Left ventricle myocardium inferior (tissue), 1 donor: ENCODE data around the gene LILRB3. TPM values are rescaled to one million over a fixed set of nuclear protein-coding genes. Genes with fewer than 3 reads are reported as not detected.
"Not testable (repeated sequence)": the region's sequence is repeated elsewhere in the genome, so short reads cannot be mapped to it uniquely, and the experiment has no call there.

Experiments
- DNase-seq: peaks from one replicate; pipeline ENCODE4 v3.0.0-alpha.2; 2020
- H3K27ac ChIP-seq: fragments of 200-600 bp; replicated peaks from 2 replicates; pipeline ENCODE4 v1.8.0; 2021
- H3K27me3 ChIP-seq: fragments of 200-600 bp; 2 replicates; pipeline ENCODE4 v1.8.0; 2021; ENCODE audit warnings: low read depth
- H3K36me3 ChIP-seq: fragments of 200-600 bp; 2 replicates; pipeline ENCODE4 v1.8.0; 2021
- H3K4me1 ChIP-seq: fragments of 200-600 bp; 2 replicates; pipeline ENCODE4 v1.8.0; 2021
- H3K4me3 ChIP-seq: fragments of 200-600 bp; 2 replicates; pipeline ENCODE4 v1.8.0; 2021; ENCODE audit warnings: mild to moderate bottlenecking, moderate library complexity
- H3K9me3 ChIP-seq: fragments of 200-600 bp; replicated peaks from 2 replicates; pipeline ENCODE4 v1.8.0; 2021
- CTCF ChIP-seq: fragments of 200-600 bp; IDR thresholded peaks from 2 replicates; pipeline ENCODE4 v1.8.0; 2021; ENCODE audit warnings: antibody characterized with exemption, mild to moderate bottlenecking, borderline replicate concordance
- intact Hi-C: fragments of 100-400 bp; cut with micrococcal nuclease; formaldehyde crosslinking; loops from one replicate; pipeline ENCODE4 v1.11.0; 2022
- total RNA-seq: library from RNA; stranded (reverse); fragmentation: NEBNext Ultra II Directional; extraction: Animal tissue kit (Norgen Biotek cat#: 25700); gene quantifications from one replicate; pipeline ENCODE4 v1.2.1, GENCODE V29; 2021
- donor health status: DM: no; HTN: yes; CAD: no; lungs with severe emphysema.

Gene LILRB3
- total RNA-seq, 1 donor from 2014 or later: 4.7 TPM

- TF ChIP-seq CTCF: no peak
- H3K9me3 ChIP-seq: no peaks in the 10 kb centered on the region
- H3K36me3 ChIP-seq: peaks cover 35% of the 10 kb centered on the region
- intact Hi-C loops: no loop called here
- H3K27me3 ChIP-seq: no peaks in the 10 kb centered on the region
- peak; percentile 80 for DNase-seq
- H3K27ac ChIP-seq: peak overlapping the region; percentile 79
- H3K4me3 ChIP-seq: no peak overlapping the region
- peaks cover 64% of the 10 kb centered on the region for H3K4me1 ChIP-seq
Observed at GRCh38 chr19:54209811-54210494, 12.9 kb downstream of the LILRB3 start.

- intact Hi-C loops: no loop called here
- TF ChIP-seq CTCF: no peak
- Histone ChIP-seq H3K27me3 (no peaks in the 10 kb centered on the region), H3K27ac (peak overlapping the region; percentile 79), H3K36me3 (peaks cover 42% of the 10 kb centered on the region), H3K4me3 (no peak overlapping the region), H3K9me3 (no peaks in the 10 kb centered on the region), H3K4me1 (peaks cover 72% of the 10 kb centered on the region)
- no peak for DNase-seq
Observed at GRCh38 chr19:54209058-54209810, 13.6 kb downstream of the LILRB3 start.

GRCh38 chr19:54208784-54209057 is 14.1 kb downstream of the LILRB3 start:
- no peak for TF ChIP-seq CTCF
- H3K4me1 ChIP-seq: peaks cover 77% of the 10 kb centered on the region
- no peaks in the 10 kb centered on the region for H3K9me3 ChIP-seq
- no peak overlapping the region for H3K4me3 ChIP-seq
- H3K27ac ChIP-seq: peak overlapping the region; percentile 79
- intact Hi-C loops: no loop called here
- no peak for DNase-seq
- H3K36me3 ChIP-seq: peaks cover 47% of the 10 kb centered on the region
- no peaks in the 10 kb centered on the region for H3K27me3 ChIP-seq

DNA sequence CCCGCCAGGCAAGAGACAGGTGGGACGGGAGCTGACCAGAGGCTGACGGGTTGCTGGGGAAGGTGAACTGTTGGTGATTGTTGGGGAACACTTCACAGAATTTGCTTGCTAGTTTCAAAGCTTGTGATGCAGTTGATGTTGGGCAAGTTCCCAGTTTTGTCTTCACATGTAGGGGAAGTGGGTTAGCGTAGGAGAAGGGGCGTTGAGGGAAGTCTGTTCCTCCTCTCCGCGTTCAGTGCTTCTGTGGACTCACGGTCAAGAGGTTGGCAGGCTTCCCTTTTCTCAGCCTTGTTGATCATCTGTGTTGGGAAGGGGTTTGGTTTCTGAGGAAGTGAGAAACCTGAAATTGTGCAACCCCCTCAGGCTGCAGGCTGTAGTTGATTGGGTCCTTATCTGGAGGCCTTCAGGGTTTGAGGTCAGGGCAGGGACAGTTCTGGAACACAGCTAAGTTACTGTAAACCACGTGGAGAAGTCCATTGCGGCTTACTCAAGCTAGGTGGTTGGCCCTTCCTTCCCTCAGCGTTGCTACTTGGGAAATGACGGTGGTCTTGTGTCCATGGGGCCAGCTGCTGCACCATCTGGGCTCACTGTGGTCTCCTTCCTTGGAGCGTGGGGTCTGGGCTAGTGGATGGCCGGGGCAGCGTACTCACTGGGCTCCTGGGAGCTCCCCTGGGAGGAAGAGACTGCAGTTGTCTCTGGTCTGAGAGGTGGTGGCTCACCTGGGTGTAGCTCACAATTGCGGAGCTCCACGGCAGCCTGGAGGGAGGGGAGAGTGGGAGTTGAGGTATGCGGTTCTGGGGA is 14.6 kb downstream of the LILRB3 start:
- H3K9me3 ChIP-seq: no peaks in the 10 kb centered on the region
- DNase-seq: peak; percentile 52
- peaks cover 52% of the 10 kb centered on the region for H3K36me3 ChIP-seq
- no peak for TF ChIP-seq CTCF
- no peak overlapping the region for H3K4me3 ChIP-seq
- peak overlapping the region; percentile 79 for H3K27ac ChIP-seq
- intact Hi-C loops: no loop called here
- peaks cover 82% of the 10 kb centered on the region for H3K4me1 ChIP-seq
- no peaks in the 10 kb centered on the region for H3K27me3 ChIP-seq

- Histone ChIP-seq H3K36me3 (peaks cover 58% of the 10 kb centered on the region), H3K27me3 (no peaks in the 10 kb centered on the region), H3K4me3 (no peak overlapping the region), H3K4me1 (peaks cover 88% of the 10 kb centered on the region), H3K9me3 (no peaks in the 10 kb centered on the region), H3K27ac (peak overlapping the region; percentile 62)
- no peak for TF ChIP-seq CTCF
- intact Hi-C loops: no loop called here
- DNase-seq: no peak
Observed at GRCh38 chr19:54207676-54207982, 15.2 kb downstream of the LILRB3 start.

DNA sequence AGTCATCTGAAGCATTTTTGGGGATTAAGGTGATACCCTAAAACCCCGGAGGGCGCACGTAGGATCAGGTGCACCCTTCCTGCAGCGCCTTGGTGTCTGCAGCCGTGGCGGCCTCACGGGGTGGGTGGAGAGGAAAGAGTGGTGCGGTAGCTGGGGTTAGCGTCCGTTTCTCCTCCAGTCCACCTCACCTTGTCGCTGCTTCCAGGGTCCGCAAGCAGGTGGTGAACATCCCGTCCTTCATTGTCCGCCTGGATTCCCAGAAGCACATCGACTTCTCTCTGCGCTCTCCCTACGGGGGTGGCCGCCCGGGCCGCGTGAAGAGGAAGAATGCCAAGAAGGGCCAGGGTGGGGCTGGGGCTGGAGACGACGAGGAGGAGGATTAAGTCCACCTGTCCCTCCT is 15.6 kb downstream of the LILRB3 start:
- H3K4me1 ChIP-seq: peaks cover 92% of the 10 kb centered on the region
- H3K4me3 ChIP-seq: peak overlapping the region; percentile 6
- intact Hi-C loops: not testable (repeated sequence)

More for the DNA sequence above, 15.6 kb downstream of the LILRB3 start:
- Histone ChIP-seq H3K27ac (peak overlapping the region; percentile 62), H3K36me3 (peaks cover 62% of the 10 kb centered on the region)
- not testable (repeated sequence) for H3K27me3 ChIP-seq, H3K9me3 ChIP-seq, DNase-seq
